CD8-positive, alpha-beta memory T cell (primary cell): ENCODE measurements around the gene GPR108. TPM values are rescaled to one million over a fixed set of nuclear protein-coding genes. Genes with fewer than 3 reads are reported as not detected.
A peak's percentile ranks its signal among the peaks of the same experiment; 100 is the strongest.

ENCODE experiments used
- CTCF ChIA-PET: fragments of 350-600 bp; sonication (Branson Sonifier 250); formaldehyde crosslinking; loops from one replicate; lab custom pipeline; 2021; ENCODE audit warnings: antibody characterized with exemption; lab: Charles Lee
- POLR2A ChIA-PET: fragments of 350-600 bp; sonication (Branson Sonifier 250); formaldehyde crosslinking; loops from one replicate; lab custom pipeline; 2021; ENCODE audit warnings: antibody characterized with exemption; lab: Charles Lee
- DNase-seq, 5 donors: peaks; one replicate each; pipeline versions ENCODE4 v3.0.0 to v3.0.0-alpha.2; 2020 to 2022; ENCODE audit warnings: mixed read lengths in 1 of 5
- H3K27ac ChIP-seq: one replicate; pipeline ENCODE4 v1.7.0; 2013; ENCODE audit warnings: low read depth, mild to moderate bottlenecking, low read length, moderate library complexity
- H3K27me3 ChIP-seq: 2 replicates; pipeline ENCODE4 v1.7.0; 2013; ENCODE audit warnings: low read length, mild to moderate bottlenecking; ENCODE audit not compliant: insufficient read depth, poor library complexity, severe bottlenecking
- H3K36me3 ChIP-seq: 2 replicates; pipeline ENCODE4 v1.7.0; 2013; ENCODE audit warnings: mild to moderate bottlenecking, low read length, moderate library complexity; ENCODE audit not compliant: insufficient read depth
- H3K4me1 ChIP-seq: 2 replicates; pipeline ENCODE4 v1.7.0; 2013; ENCODE audit warnings: mild to moderate bottlenecking, low read length, moderate library complexity; ENCODE audit not compliant: insufficient read depth
- H3K4me3 ChIP-seq: 2 replicates; pipeline ENCODE4 v1.7.0; 2013; ENCODE audit warnings: mild to moderate bottlenecking, low read length
- H3K9me3 ChIP-seq: 2 replicates; pipeline ENCODE4 v1.7.0; 2013; ENCODE audit warnings: mild to moderate bottlenecking, low read length
- H3K27ac Mint-ChIP-seq, 8 donors: one replicate each; pipeline ENCODE4 v1.8.0; 2020 to 2021; ENCODE audit warnings: mixed read lengths in 8 of 8, mild to moderate bottlenecking in 6 of 8, inconsistent platforms in 3 of 8, moderate library complexity in 3 of 8
- H3K27me3 Mint-ChIP-seq, 2 donors: one replicate each; pipeline ENCODE4 v1.8.0; 2020 to 2021; ENCODE audit warnings: mixed read lengths in 2 of 2, mild to moderate bottlenecking in 1 of 2, moderate library complexity in 1 of 2
- H3K36me3 Mint-ChIP-seq, 3 donors: one replicate each; pipeline ENCODE4 v1.8.0; 2020 to 2021; ENCODE audit warnings: mixed read lengths in 3 of 3, inconsistent platforms in 1 of 3, mild to moderate bottlenecking in 1 of 3
- H3K4me1 Mint-ChIP-seq, 3 donors: one replicate each; pipeline ENCODE4 v1.8.0; 2020 to 2021; ENCODE audit warnings: mixed read lengths in 3 of 3, inconsistent platforms in 1 of 3, mild to moderate bottlenecking in 1 of 3
- H3K4me3 Mint-ChIP-seq, 7 donors: one replicate each; pipeline ENCODE4 v1.8.0; 2020 to 2021; ENCODE audit warnings: mixed read lengths in 7 of 7, mild to moderate bottlenecking in 6 of 7, moderate library complexity in 4 of 7, inconsistent platforms in 2 of 7
- H3K9me3 Mint-ChIP-seq, 5 donors: one replicate each; pipeline ENCODE4 v1.8.0; 2020 to 2022; ENCODE audit warnings: mixed read lengths in 5 of 5, mild to moderate bottlenecking in 3 of 5, moderate library complexity in 2 of 5, inconsistent platforms in 1 of 5
- polyA plus RNA-seq: library from polyadenylated mRNA; unstranded; fragments of 300-500 nt; fragmentation: Illumina TruSeq; gene quantifications from one replicate; pipeline ENCODE4 v1.2.3, GENCODE V29; 2021
- total RNA-seq, 2 experiments: library from RNA; stranded (reverse); gene quantifications; one replicate each; pipeline ENCODE4 v1.2.3, GENCODE V29; 2021

GPR108 gene
- total and polyA plus RNA-seq, 3 experiments from 2014 or later, result 72.0 to 108 (median 74.0) TPM

DNA sequence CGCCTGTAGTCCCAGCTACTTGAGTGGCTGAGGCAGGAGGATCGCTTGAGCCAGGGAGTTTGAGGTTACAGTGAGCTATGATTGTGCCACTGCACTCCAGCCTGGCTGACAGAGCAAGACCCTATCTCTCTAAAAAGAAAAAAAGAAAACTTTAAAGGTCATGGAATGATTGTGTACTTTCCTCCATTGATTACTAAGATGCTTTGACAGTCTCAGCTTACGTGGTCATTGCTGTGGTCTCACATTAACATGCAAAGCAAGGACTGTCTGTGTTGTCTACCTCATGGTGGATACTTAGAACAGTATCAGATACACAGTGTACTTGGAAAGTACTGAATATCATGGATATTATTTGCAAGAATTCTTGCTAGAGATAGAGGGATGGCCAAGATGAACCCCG lies 53.4 kb downstream of the GPR108 start:
- Mint-ChIP-seq H3K4me1 (peaks cover under 1 to 9% (median 7%) of the 10 kb centered on the region in 3 donors), H3K9me3 (no peaks in the 10 kb centered on the region), H3K27ac (no peak overlapping the region), H3K36me3 (no peaks in the 10 kb centered on the region), H3K27me3 (peaks cover 0 to 10% of the 10 kb centered on the region in 2 donors), H3K4me3 (no peak overlapping the region)
- Histone ChIP-seq H3K4me3 (no peak overlapping the region), H3K27me3 (no peaks in the 10 kb centered on the region), H3K36me3 (no peaks in the 10 kb centered on the region), H3K9me3 (no peaks in the 10 kb centered on the region), H3K4me1 (no peaks in the 10 kb centered on the region), H3K27ac (no peak overlapping the region)
- ChIA-PET CTCF (no interaction called here), POLR2A (no interaction called here)
- no peak for DNase-seq

DNA sequence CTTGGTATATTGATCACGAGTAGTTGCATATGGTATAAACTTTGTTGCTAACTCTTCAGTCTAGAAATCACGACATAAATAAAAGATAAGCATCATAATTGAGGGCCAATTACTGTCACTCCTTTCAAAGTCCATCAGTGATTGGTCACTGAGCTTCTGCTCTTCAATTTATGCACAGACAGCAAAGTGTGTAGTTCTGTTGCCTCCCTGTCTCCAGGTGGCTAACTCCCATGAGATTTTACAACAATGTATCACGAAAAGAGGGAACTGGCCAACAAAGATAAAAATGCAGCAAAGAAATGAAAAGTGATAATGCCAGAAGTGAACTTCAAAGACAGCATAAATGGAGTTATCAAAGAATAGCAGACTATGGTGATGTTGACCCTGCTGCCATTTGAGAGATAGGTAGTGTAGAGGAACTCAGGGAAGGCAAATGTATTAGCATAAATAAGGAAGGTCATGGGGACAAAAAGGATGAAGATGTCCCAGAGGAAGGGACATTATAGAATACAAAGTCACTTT lies 54.7 kb downstream of the GPR108 start:
- H3K9me3 Mint-ChIP-seq, result no peaks in the 10 kb centered on the region
- no peaks in the 10 kb centered on the region for H3K36me3 Mint-ChIP-seq
- H3K4me1 Mint-ChIP-seq, result peaks cover 12 to 17% (median 17%) of the 10 kb centered on the region in 3 donors
- H3K27me3 Mint-ChIP-seq, result peaks cover 0 to 10% of the 10 kb centered on the region in 2 donors
- H3K4me3 ChIP-seq, result no peak overlapping the region
- no peaks in the 10 kb centered on the region for H3K9me3 ChIP-seq
- ChIA-PET CTCF (no interaction called here), POLR2A (interaction anchor here (0.6 kb wide), 1 partner anchor 180 kb away, joined by 3 read pairs; no protein-coding TSS in a partner anchor)
- H3K36me3 ChIP-seq, result no peaks in the 10 kb centered on the region
- no peaks in the 10 kb centered on the region for H3K27me3 ChIP-seq
- H3K27ac Mint-ChIP-seq, result no peak overlapping the region
- no peaks in the 10 kb centered on the region for H3K4me1 ChIP-seq
- H3K4me3 Mint-ChIP-seq, result no peak overlapping the region
- no peak for DNase-seq
- H3K27ac ChIP-seq, result no peak overlapping the region

DNA sequence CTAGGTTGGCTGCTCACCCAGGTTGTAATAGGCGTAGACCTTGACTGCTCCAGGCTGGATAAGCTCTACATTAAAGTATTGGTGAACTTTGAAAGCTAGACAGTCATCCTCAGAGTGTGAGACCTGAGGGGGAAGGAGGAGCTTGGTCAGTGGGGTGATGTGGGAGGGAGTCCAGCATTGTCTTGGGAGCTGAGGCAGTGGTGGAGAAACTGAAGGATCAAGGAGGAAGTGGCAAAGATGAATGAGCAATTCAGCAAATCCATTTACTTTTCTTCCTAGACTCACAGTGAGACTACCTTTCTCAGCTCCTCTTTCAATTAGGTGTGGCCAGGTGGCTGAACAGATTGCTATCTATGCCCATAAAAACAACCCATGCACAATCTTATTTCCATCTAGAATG lies 57.2 kb downstream of the GPR108 start:
- DNase-seq, result no peak
- peaks cover 35 to 42% (median 36%) of the 10 kb centered on the region in 3 donors for H3K4me1 Mint-ChIP-seq
- ChIA-PET CTCF (no interaction called here), POLR2A (no interaction called here)
- Histone ChIP-seq H3K36me3 (no peaks in the 10 kb centered on the region), H3K4me3 (no peak overlapping the region), H3K27ac (no peak overlapping the region), H3K27me3 (no peaks in the 10 kb centered on the region), H3K4me1 (peaks cover 4% of the 10 kb centered on the region), H3K9me3 (no peaks in the 10 kb centered on the region)
- no peaks in the 10 kb centered on the region for H3K36me3 Mint-ChIP-seq
- peak overlapping the region in 1 of 8 donors; percentile 44 for H3K27ac Mint-ChIP-seq
- peaks cover 0 to 2% (median 0%) of the 10 kb centered on the region in 5 donors for H3K9me3 Mint-ChIP-seq
- peaks cover 0 to 12% of the 10 kb centered on the region in 2 donors for H3K27me3 Mint-ChIP-seq
- no peak overlapping the region for H3K4me3 Mint-ChIP-seq

Other genes starting within 250 kb of the GPR108 start
- 1 to 10 TPM; 7.1 to 8.9 TPM for gene TUBB4A, start 235.3 kb downstream of the GPR108 start, total RNA-seq
- 5.9 TPM for gene TUBB4A, start 235.3 kb downstream of the GPR108 start, polyA plus RNA-seq
- 10 to 100 TPM; 11.3 to 12.1 TPM for gene TNFSF9, start 206.6 kb downstream of the GPR108 start, total RNA-seq
- 4.5 TPM for gene TNFSF9, start 206.6 kb downstream of the GPR108 start, polyA plus RNA-seq
- gene CD70, start 146.4 kb downstream of the GPR108 start, total RNA-seq, result 10 to 100 TPM; 63.1 to 70.0 TPM
- gene CD70, start 146.4 kb downstream of the GPR108 start, polyA plus RNA-seq, result 4.0 TPM
- gene TNFSF14, start 67.4 kb downstream of the GPR108 start, total RNA-seq, result 100 to 1,000 TPM; 111 to 116 TPM
- 30.7 TPM for gene TNFSF14, start 67.4 kb downstream of the GPR108 start, polyA plus RNA-seq
- gene C3, start 16.9 kb downstream of the GPR108 start, total RNA-seq, result 1 to 10 TPM; 1.6 to 1.7 TPM
- gene C3, start 16.9 kb downstream of the GPR108 start, polyA plus RNA-seq, result not detected
- gene TRIP10, start 2.1 kb upstream of the GPR108 start, total RNA-seq, result 10 to 100 TPM; 44.6 to 47.8 TPM
- 2.0 TPM for gene TRIP10, start 2.1 kb upstream of the GPR108 start, polyA plus RNA-seq
- 10 to 100 TPM; 21.3 TPM for gene SH2D3A, start 29.9 kb upstream of the GPR108 start, total RNA-seq
- 40.6 TPM for gene SH2D3A, start 29.9 kb upstream of the GPR108 start, polyA plus RNA-seq
- 10 to 100 TPM; 51.9 to 52.9 TPM for gene VAV1, start 35.1 kb upstream of the GPR108 start, total RNA-seq
- 28.4 TPM for gene VAV1, start 35.1 kb upstream of the GPR108 start, polyA plus RNA-seq
- under 1 TPM; 0.53 to 0.59 TPM for gene ADGRE1, start 150.0 kb upstream of the GPR108 start, total RNA-seq
- 0.36 TPM for gene ADGRE1, start 150.0 kb upstream of the GPR108 start, polyA plus RNA-seq